Measurements from ENCODE around the gene COBL. TPM values are rescaled to one million over a fixed set of nuclear protein-coding genes. Genes with fewer than 3 reads are reported as not detected.

Gene COBL
- polyA plus RNA-seq, 1 donor (not counting 4 experiments of a cell fraction or from before 2014, with no cell fraction given): 4.5 TPM

DNA sequence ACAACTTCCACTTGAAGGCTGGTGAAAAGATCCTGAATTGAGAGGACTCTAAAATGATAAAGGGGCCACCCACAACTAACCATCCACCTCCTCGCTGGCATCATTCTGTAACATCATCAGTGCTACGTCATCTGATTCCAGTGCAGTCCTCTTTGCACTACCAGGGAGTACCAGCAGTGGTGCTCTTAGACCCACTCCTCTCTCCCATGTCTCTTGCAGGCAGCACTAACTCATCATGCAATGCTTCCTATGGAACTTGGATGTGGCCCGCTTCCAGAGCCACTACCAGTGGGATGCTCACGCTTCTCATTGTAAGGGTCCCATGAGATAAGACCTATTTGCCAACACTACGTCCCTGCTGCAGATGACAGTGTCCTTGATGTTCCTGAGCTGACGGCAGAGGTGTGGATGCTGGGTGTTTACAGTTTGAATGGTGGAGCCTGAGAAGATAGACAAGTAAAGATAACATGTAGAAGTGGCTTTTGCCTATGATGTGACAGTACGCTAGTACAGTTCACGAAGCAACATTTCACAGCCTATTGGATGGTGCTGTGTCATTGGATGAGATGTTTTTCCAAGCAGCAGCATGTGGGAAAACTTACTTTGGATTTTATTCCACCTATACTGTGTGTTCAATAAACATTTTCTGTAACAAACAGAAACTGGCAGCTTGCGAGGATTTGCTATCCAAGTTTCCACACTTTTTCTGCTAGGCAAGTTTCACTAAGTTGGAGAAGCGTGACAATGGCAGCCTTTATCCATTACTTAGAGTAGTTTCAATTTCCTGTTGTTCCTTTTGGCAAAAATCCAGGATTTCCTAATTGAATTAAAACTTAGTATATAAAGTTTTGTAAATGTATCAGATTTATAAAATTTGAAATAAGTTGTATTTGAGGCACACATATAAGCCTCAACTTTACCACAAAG is 35.8 kb upstream of the COBL start:
- dilution Hi-C loops (cut with MboI; ENCODE audit: extremely low pct_ligation_motif_present, low sequenced_read_pairs): no loop called here
- no peaks in the 10 kb centered on the region for H3K36me3 ChIP-seq (ENCODE audit: control insufficient read depth in 2 of 2, extremely low read depth in 1 of 2, insufficient read depth in 2 of 2, low read length in 2 of 2)
- H3K79me2 ChIP-seq (ENCODE audit: control insufficient read depth, insufficient read depth, low read length): no peaks in the 10 kb centered on the region
- no peaks in the 10 kb centered on the region for H3K9me1 ChIP-seq (ENCODE audit: control insufficient read depth, extremely low read depth, insufficient read depth, low read length)
- no peaks in the 10 kb centered on the region for H3K27me3 ChIP-seq (ENCODE audit: control insufficient read depth, extremely low read depth, insufficient read depth, low read length)
- TF ChIP-seq EZH2 (IDR thresholded peaks at IDR 0.05; ENCODE audit: low read length) (no peak), CTCF (optimal IDR thresholded peaks at IDR 0.05 in 1 of 3, IDR thresholded peaks at IDR 0.05 in 1 of 3, conservative IDR thresholded peaks at IDR 0.05 in 1 of 3; ENCODE audit: extremely low read depth in 1 of 3, insufficient read depth in 2 of 3, low read length in 3 of 3) (peak in 1 of 3 experiments; percentile 2)
- no peak for DNase-seq (ENCODE audit: low read depth, low spot score)
- no peaks in the 10 kb centered on the region for H4K20me1 ChIP-seq (ENCODE audit: control insufficient read depth, extremely low read depth, insufficient read depth, low read length)
- no peak overlapping the region for H3K27ac ChIP-seq (ENCODE audit: control insufficient read depth, insufficient read depth, low read length)
- no peak overlapping the region for H2AFZ ChIP-seq (ENCODE audit: control insufficient read depth, low read length)
- no peaks in the 10 kb centered on the region for H3K9me3 ChIP-seq (ENCODE audit: control insufficient read depth, low read depth, low read length)
- H3K4me3 ChIP-seq (ENCODE audit: control insufficient read depth in 2 of 3, extremely low read depth in 1 of 3, insufficient read depth in 2 of 3, low read depth in 1 of 3, low read length in 3 of 3): no peak overlapping the region
- peaks cover 3% of the 10 kb centered on the region for H3K4me1 ChIP-seq (ENCODE audit: control insufficient read depth, extremely low read depth, insufficient read depth, low read length)
- no peak overlapping the region for H3K4me2 ChIP-seq (ENCODE audit: control insufficient read depth, extremely low read depth, insufficient read depth, low read depth, low read length)
- no peak for FAIRE-seq
- H3K9ac ChIP-seq (ENCODE audit: control insufficient read depth, extremely low read depth, insufficient read depth, low read length): no peak overlapping the region

- Histone ChIP-seq H3K9me1 (ENCODE audit: control insufficient read depth, extremely low read depth, insufficient read depth, low read length) (no peaks in the 10 kb centered on the region), H4K20me1 (ENCODE audit: control insufficient read depth, extremely low read depth, insufficient read depth, low read length) (no peaks in the 10 kb centered on the region), H2AFZ (ENCODE audit: control insufficient read depth, low read length) (no peak overlapping the region), H3K9me3 (ENCODE audit: control insufficient read depth, low read depth, low read length) (no peaks in the 10 kb centered on the region), H3K79me2 (ENCODE audit: control insufficient read depth, insufficient read depth, low read length) (no peaks in the 10 kb centered on the region), H3K27me3 (ENCODE audit: control insufficient read depth, extremely low read depth, insufficient read depth, low read length) (no peaks in the 10 kb centered on the region), H3K27ac (ENCODE audit: control insufficient read depth, insufficient read depth, low read length) (no peak overlapping the region), H3K36me3 (ENCODE audit: control insufficient read depth in 2 of 2, extremely low read depth in 1 of 2, insufficient read depth in 2 of 2, low read length in 2 of 2) (no peaks in the 10 kb centered on the region), H3K4me3 (ENCODE audit: control insufficient read depth in 2 of 3, extremely low read depth in 1 of 3, insufficient read depth in 2 of 3, low read depth in 1 of 3, low read length in 3 of 3) (no peak overlapping the region), H3K4me2 (ENCODE audit: control insufficient read depth, extremely low read depth, insufficient read depth, low read depth, low read length) (no peak overlapping the region), H3K4me1 (ENCODE audit: control insufficient read depth, extremely low read depth, insufficient read depth, low read length) (peaks cover 3% of the 10 kb centered on the region), H3K9ac (ENCODE audit: control insufficient read depth, extremely low read depth, insufficient read depth, low read length) (no peak overlapping the region)
- dilution Hi-C loops (cut with MboI; ENCODE audit: extremely low pct_ligation_motif_present, low sequenced_read_pairs): no loop called here
- DNase-seq (ENCODE audit: low read depth, low spot score) (no peak), FAIRE-seq (peak; percentile 26)
- TF ChIP-seq CTCF (optimal IDR thresholded peaks at IDR 0.05 in 1 of 3, IDR thresholded peaks at IDR 0.05 in 1 of 3, conservative IDR thresholded peaks at IDR 0.05 in 1 of 3; ENCODE audit: extremely low read depth in 1 of 3, insufficient read depth in 2 of 3, low read length in 3 of 3) (no peak), EZH2 (IDR thresholded peaks at IDR 0.05; ENCODE audit: low read length) (no peak)
Measured at GRCh38 chr7:51351661-51352060, 35.1 kb upstream of the COBL start.
